Colon (tissue), 2 donors: ENCODE results near the gene COL23A1.

Experiments
- FAIRE-seq: peaks from 2 replicates; lab custom pipeline; 2012; peaks lifted over from hg19 to GRCh38; lab: Jason Lieb, UNC
- donor health status: control.
- donor health status: control.

COL23A1 gene

DNA sequence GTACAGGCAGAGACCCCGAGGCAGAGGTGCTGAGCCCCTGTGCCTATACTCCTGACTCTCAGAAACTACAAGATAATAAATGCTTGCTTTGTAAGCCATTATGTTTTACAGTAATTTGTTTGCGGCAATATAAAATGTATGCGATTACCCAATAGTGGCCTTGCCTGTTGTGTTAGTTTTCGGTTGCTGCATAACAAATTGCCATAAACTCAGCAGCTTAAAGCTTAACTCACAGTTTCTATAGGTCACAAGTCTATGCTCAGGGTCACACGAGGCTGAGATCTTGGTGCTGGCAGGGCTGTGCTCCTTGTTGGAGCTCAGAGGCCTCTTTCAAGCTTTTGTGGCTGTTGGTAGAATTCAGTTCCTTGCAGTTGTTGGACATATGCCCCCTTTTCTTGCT lies 114.8 kb downstream of the COL23A1 start:
- no peak for FAIRE-seq

DNA sequence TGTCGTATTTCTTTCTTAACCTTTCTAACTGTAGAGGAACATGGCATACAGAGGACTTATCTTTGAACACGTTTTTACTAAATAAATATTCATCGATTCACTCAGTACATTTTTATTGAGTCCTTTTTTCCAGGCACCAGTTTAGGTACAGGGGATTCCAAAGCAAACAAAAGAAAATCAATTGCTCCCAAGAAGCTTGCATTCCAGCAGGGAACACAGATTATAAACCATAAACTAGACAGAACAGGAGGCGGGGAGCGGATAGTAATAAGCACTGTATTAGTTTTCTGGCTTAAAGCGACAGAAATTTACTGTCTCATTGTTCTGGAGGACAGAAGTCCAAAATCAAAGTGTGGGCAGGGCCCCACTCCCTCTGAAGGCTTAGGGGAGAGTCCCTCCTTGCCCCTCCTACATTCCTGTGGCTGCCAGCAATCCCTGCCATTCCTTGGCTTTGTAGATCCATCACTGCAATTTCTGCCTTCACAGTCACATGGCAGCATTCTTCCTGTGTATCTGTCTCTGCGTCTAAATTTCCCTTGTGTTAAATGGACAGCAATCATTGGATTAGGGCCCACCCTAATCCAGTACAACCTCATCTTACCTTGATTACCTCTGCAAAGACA lies 115.5 kb downstream of the COL23A1 start:
- no peak for FAIRE-seq

DNA sequence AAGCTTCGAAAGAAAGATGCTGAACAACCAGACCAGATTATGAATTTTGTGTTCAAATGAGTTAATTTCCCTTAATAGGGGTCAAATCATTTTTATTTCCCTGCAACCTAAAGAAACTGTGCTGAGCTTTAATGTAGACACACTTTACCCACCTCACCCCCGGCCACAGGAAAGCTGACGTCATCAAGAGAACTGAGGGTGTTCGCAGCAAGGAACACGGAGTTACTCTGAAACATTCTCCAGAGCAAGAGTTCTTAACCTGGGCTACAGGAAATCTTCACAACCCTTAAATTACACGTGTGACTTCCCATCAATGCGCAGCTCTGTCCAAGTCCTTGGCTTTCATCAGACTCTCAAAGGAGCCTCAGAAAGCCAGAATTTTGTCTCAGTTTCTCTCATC lies 116.3 kb downstream of the COL23A1 start:
- FAIRE-seq: no peak

DNA sequence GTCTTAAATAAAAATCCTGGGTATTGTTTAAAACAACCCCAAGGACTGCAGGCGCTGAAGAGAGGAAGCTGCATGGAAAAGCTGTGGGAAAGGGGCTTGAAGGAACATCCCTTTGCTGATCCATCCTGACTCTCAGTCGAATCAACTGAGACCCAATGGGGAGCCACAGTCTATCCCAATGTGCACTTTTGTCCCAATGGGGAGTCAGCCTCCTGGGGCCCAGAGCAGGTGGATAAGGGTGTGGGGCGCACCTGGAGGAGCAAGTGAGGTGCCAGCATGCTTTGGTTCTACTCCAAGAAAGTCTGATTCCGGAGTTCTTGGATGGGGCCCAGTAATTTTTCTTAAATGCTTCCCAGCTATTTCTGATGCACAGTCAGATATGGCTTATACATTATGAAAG lies 118.1 kb downstream of the COL23A1 start:
- no peak for FAIRE-seq

DNA sequence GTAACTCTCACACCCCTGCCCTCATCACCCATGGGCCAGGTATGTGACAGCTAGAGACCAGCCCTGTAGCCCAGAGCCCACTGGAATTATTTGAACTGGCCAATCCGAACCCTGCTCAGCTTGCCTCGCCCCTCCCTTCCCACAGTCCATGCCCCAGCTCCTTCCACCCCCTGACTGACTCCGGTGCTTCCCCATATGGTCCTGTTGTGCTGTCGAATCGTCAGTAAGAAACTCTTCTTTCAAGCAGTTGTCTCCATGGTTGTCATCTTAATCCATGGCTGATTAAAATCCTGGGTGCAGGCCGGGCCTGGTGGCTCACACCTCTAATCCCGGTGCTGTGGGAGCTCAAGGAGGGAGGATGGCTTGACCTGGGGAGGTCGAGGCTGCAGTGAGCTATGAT lies 118.5 kb downstream of the COL23A1 start:
- FAIRE-seq: no peak

DNA sequence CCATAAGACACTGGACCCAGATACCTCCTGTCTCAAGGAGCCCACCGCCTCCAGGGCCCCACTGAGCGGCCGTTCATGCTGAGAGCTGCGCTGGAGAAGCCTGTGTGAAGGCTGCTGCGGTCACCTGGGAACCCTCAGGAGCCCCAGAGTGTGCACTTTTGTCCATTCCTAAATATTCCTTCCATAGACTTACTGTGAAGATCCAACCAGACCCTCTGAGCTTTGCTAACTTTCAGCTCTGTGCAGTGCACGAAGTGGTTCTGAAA lies 119.5 kb downstream of the COL23A1 start:
- FAIRE-seq: no peak

DNA sequence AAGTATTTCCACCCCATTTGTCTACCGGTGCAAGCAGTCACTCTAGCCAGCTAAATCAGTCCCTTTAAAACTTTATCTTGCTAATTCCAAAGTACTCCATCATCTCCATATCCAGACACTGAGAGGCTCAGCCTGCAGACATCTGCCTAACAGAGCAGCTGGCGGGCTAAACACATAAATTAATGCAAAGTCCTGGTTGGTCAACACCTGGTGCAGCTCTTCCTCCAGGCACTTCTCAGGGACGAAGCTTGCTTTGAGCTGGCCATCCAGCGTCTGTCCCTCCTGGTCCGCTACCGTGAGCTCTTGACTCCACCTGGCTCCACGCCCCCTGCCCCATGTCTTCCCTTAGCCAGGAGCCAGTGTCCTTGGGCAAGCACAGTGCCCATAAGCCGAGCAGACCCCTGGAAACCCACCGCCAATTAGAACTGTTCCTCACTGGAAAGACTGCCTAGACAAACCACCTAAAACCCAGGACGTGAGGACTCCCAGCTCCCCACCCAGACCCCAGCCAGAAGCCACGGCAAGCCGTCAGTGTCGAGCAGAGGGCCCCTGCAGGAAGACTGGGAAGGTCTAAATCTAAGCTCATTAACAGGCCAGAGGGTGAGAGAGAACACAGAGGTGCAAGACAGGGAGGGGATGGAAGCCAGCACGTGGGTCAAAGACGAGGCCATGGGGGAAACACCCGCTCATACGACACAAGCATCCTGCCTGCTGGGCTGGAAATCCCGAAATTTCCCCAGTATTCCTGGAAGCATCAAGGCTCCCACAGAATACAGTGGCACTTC lies 120.0 kb downstream of the COL23A1 start:
- FAIRE-seq: no peak

DNA sequence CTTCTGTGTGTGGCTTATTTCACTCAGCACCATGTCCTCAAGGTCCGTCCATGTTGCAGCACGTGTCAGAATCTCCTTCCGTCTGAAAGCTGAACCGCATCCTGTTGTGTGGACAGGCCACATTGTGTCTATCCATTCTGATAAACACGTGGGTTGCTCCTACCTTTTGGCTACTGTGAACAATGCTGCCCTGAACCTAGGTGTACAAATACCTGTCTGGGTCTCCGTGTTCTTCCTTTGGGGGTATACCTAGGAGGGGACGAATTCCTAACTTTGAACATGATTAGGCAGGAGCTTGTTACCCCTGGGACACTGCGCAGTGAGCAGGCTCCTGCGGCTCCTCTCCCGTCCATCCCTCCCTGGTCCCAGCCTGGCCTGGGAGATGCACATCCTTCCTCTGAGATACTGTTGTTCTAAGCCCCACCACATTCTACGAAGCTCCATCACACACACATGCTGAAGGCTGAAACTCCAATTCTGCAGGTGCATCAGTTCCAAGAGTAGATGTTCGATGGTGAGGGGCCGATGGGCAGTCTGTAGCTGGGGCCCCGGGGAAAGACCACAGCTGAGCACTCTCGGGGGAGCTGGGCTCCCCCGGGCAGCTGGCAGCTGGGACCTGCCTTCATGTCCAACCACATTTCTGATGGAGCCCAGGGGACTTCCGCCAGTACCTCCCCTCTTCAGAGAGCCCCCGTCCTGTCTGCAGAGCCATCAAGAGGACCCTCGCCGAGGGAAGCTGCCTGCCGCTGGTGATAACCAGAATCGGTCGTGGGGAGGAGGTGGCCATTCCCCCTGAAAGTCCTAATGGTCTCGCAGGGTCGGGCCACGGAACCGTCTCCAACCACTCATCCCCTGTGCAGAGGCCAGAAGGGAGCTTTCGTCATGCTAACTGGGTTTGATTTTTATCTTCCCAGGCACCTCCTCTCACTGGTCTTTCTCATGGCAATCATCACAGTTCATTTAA lies 120.9 kb downstream of the COL23A1 start:
- no peak for FAIRE-seq

DNA sequence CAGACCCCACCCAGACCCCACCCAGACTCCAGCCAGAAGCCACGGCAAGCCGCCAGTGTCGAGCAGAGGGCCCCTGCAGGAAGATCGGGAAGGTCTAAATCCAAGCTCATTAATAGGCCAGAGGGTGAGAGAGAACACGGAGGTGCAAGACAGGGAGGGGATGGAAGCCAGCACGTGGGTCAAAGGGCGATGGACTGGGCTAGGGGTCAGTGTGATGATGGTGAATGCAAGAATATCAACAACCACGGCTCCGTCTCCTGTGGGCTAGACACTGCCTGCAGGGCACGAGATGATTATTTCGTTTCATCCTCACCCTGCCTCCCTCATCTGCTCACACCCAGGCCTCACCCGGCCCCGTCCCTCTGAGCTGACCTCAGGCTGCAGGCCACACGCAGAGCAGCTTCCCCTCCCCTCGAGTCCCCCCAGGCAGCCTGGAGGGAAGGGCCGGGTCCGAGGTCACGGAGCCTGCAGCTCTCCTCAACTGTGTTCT lies 122.0 kb downstream of the COL23A1 start:
- FAIRE-seq: no peak

DNA sequence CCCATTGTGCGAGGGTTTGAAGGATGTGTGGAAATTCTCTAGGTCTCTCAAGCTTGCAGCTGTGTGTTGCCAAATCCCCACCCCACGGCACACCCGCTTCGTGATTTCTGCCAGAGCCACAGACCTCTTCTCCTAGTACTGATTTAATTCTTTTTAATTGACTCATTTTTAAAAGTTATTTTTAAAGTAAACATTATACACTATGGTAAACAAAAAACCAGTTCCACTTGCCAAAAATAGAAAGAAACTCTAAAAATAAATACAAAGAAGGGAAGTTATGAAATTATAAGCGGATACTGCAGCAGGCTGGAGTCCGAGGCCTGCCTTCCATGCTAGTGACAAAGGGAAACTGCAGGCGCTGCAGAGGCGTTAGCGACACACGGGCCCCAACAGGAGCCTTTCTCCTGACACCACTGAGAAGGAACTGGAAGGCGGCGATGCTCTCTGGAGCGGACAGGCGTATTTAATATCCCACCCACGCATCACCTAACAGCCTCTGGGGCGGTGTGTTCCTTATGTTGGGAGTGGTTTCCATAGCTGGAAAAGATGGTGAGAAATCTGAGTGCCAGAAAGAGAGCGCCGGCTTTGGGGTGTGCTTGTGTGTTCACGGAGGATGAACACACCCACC lies 122.5 kb downstream of the COL23A1 start:
- FAIRE-seq: no peak

DNA sequence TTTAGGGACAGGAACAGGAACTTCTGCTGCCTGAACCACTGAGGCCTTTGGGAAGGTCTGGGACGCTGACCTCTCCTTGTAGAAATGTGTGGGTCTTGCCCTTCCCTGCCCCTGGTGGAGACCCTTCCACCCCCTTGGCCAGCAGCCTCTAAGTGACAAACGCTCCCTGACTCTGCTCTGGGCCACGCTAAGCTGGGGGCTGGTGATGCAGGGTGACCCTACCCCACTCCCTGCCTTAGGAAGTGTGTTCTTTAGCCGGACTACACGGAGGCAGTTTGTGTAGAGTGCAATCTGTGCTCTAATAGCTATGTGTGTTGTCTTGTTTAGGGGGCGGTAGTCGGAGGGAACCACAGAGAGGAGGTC lies 123.0 kb downstream of the COL23A1 start:
- no peak for FAIRE-seq

DNA sequence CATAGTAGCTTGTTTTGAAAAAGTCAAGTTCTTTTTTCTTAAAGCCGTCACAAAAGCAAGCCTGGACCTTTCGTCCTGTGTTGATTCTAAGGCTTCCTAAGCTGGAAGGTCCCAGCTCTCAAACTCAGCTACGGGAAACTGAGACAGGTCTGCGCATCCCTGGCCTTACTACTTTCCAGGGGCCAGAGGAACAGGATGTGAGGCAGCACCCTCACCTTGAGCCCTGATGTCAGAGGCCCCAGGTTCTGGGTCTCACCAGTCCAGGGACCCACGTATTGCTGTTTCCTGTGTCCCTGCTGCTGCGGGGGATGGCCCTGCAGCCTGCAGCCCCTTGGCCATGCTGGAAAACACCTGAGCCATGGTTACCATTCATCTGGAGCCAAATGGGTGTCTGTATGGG lies 123.9 kb downstream of the COL23A1 start:
- no peak for FAIRE-seq

DNA sequence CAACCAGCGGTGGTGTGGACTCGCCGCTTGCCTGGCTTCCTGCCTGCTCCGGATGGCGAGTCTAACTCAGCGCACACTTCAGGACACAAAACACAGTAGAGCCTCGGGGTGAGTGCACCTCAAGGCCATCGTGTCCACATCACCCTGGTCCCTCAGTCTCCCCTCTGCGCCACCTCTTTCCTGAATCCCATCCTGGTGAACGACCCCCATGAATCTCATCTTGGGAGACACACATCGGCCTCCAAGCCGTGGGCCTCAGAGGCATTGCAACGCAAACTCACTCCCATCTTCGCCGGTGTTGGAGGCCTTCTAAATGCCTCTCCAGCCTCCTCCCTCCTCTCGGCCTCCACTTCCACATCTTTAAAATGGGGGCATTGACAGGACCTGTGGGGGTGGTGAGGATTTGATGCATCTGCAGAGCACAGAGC lies 124.3 kb downstream of the COL23A1 start:
- FAIRE-seq: no peak

DNA sequence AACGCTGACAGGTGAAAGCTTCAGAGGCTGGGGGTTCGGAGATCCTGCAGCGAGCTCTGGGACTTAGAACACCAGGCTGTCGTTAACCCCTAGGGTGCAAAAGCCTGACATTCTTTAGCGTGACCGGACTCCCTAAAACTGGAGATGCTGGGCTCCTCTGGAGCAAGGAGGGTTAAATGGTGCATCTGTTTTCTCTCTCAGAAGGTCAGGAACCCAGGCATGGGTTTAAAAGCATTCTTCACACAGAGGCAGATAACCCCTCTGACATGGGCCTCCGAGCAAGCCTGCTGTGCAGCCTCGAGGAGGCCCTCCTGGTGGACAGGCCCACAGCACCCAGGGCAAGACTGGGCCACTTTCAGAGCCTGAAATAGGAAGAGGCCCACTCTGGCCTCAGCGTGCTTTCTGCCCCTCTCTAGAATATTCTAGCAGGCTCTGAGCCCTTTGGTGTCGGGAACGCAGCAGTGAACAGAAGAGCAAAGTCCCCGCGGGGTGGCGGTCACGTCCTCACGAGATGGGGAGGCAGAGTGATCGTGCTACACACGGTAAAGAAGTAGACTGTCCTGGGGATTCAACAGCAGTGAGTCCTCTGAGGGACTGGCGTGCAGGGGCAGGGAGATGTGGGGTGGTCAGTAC lies 124.8 kb downstream of the COL23A1 start:
- FAIRE-seq: no peak

DNA sequence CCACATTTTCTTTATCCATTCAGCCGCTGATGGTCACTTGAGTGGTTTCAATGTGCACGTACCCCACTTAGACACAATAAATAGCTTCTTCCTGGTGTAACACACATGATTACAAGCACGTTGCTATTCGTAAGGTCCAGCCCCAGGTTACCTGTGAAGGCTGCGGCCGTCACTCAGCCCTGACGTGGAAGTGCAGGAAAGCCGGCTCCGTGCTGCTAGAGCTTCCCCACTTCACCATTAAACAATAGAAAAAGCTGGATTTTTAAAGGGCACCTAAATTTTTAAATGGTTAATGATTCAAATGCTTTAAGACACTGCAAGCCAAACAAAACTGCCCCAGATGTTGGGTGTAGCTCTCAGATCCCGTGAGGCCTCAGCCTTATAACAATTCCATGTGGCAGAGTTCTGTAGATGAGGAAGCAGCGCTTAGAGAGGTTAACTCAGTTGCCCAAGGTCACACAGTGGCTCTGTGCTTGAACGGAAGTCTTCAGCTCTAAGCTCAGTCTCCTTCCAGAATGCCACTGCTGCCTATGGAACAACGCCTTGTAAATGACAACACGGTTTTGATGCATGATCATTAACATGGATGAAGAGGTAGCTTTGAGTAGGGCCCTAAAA lies 125.7 kb downstream of the COL23A1 start:
- no peak for FAIRE-seq

DNA sequence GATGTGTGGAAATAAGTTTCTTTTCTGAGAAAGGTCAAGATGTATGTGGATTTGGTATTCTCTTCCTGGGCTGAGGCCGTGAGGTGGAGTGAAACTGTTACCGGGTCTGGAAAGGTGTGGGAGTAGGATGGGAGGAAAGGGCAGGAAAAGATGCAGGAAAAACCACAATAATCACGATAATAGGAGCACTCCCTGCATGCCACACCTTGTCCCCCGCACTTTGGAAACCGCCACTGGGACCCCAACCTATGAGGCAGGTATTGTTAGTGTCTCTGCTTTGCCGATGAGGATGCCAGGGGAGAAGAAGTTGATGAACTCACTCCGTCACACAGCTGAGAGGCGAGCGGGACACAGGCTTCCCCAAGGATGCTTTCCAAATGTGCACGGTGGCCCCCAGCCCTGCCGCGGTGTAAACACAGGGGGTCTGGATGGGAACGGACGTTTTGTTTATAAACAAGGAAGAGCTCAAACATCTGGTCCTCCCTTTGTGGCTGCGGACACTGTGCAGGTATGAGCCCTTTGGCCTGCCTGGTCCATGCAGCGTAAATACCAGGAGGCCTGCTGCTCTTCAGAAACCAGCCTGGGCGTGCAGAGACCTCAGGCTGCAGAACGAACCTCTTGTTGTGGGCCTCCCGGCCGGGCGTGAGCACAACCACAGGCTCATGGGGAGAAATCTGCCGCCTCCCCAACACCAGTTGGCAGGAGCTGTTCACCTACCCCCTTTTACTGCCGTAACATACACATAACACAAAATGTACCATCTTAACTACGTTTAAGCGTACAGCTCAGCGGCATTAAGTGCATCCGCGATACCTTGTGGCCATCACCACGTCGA lies 126.7 kb downstream of the COL23A1 start:
- no peak for FAIRE-seq

DNA sequence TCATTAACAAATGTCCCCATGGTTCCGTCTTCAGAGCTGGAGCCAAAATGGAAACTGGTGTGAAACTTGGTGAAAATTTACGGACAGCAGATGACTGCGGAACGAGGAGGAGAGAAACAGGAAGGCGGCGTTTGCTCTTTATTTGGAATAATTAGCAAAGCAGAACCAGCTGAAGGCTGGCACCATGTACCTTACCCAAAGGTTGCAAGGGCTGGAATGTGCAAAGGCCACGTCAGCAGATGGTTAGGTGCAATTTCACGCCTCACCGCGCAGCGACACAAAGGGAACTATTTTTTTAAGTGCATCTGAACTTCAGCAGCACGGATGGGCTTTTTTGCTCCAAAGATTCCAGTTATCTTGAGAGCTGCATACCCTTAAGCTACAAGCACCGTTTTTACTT lies 127.4 kb downstream of the COL23A1 start:
- no peak for FAIRE-seq

DNA sequence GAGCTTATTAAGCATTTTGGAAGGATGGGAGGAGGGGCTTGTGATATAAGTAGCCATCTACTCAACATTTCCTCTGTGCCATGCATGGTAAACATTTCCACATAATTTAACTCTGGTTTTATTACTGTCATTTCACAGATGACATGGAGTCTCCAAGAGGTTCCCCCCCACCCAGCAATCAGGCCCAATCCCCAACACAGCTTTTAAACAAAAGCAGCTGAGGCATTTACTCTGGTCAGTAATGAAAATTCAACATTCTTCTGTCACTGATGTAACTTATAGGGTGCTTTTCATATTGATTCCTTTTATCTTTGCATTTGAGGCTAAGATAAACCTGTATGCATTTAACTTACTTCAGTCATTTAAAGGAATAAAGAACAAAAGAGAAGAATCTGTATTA lies 128.1 kb downstream of the COL23A1 start:
- FAIRE-seq: no peak

DNA sequence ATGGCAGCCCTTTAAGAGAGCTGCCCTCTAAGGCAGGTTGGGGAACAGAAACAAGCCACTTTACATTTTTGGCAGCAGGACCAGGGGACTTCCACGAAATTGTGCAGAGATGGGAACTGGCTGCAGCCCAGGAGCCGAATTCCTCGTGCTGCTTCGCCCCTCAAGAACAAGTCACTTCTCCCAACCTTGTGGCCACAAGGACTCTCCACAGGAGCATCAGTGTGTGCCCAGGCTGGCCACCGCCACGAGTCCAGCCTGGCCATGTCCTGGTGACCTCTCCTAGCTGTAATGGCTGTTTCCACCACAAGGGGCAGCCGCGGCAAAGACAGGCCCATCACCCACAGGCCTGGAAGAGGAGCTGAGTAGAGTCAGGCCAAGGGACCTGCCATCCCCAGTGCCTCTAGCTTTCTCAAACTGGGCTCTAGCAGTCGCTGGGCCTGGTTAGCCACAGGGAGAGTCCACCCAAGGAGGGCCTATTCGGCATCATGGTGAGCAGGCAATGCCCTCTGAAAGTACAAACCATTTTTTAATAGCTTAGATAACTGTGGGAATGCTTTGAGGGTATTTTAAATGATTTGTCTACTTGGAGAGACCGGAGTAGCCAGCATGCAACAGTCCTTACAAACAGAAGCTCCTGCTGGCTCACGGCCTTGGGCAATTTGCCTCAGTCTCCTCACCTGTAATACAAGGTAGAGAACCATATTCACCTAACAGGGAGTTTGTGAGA lies 129.0 kb downstream of the COL23A1 start:
- no peak for FAIRE-seq

DNA sequence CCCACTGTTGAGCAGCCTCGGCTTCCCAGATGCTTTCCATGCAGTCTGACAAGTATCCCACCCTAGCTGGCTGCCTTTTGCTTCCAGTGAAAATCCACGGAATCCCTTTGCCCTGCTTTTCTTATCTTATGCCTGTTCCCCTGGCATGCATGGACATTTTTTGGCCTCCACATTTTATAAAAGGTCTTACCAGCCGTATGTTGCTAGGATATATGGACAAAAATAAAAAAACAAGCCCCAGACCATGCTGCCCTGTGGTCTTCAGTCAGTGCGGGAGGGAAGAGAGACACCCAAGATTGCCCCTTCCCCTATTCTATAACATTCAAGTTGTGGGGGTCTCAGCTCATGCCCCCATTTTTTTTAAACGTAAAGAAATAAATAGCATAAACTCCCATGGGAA lies 129.6 kb downstream of the COL23A1 start:
- no peak for FAIRE-seq
